Common myeloid progenitor, CD34-positive (primary cell): ENCODE data around the gene SLC2A5.

Experiments
- CTCF ChIA-PET: fragments of 350-600 bp; sonication (Branson Sonifier 250); formaldehyde crosslinking; loops from one replicate; lab custom pipeline; 2021; ENCODE audit warnings: antibody characterized with exemption; lab: Charles Lee
- POLR2A ChIA-PET: fragments of 350-600 bp; sonication (Branson Sonifier 250); formaldehyde crosslinking; loops from one replicate; lab custom pipeline; 2021; ENCODE audit warnings: antibody characterized with exemption; lab: Charles Lee
- DNase-seq, 3 donors: peaks; one replicate each; pipeline versions ENCODE4 v3.0.0 to v3.0.0-alpha.2; 2013
- H3K27ac ChIP-seq, 2 experiments: 1 replicate in 1 of 2; 2 replicates in 1 of 2; pipeline ENCODE4 v1.7.0; 2013; ENCODE audit warnings: inconsistent platforms in 2 of 2, low read length in 2 of 2, mild to moderate bottlenecking in 2 of 2, low read depth in 1 of 2, moderate library complexity in 1 of 2; ENCODE audit not compliant: severe bottlenecking in 2 of 2, insufficient read depth in 1 of 2, poor library complexity in 1 of 2
- H3K27me3 ChIP-seq, 5 experiments: replicated peaks in 2 of 5; 1 replicate in 3 of 5; 2 replicates in 2 of 5; pipeline versions ENCODE4 v1.6.1 to v1.7.0; 2013; ENCODE audit warnings: low read length in 4 of 5, mild to moderate bottlenecking in 2 of 5, moderate library complexity in 2 of 5, inconsistent platforms in 1 of 5; ENCODE audit not compliant: insufficient read depth in 5 of 5, control insufficient read depth in 4 of 5
- H3K36me3 ChIP-seq, 4 experiments: 1 replicate in 2 of 4; 2 replicates in 2 of 4; pipeline versions ENCODE4 v1.6.1 to v1.7.0; 2013; ENCODE audit warnings: low read length in 3 of 4, control low read depth in 1 of 4, mild to moderate bottlenecking in 1 of 4; ENCODE audit not compliant: control insufficient read depth in 4 of 4, insufficient read depth in 4 of 4
- H3K4me1 ChIP-seq, 4 experiments: 1 replicate in 3 of 4; 2 replicates in 1 of 4; pipeline versions ENCODE4 v1.6.1 to v1.7.1; 2013; ENCODE audit warnings: low read length in 3 of 4, mild to moderate bottlenecking in 3 of 4, control low read depth in 1 of 4, inconsistent platforms in 1 of 4, moderate library complexity in 1 of 4; ENCODE audit not compliant: control insufficient read depth in 4 of 4, insufficient read depth in 4 of 4; ENCODE audit errors: control extremely low read depth in 1 of 4
- H3K4me3 ChIP-seq, 7 experiments: 1 replicate in 4 of 7; 2 replicates in 3 of 7; pipeline versions ENCODE4 v1.5.1 to v1.7.0; 2013; ENCODE audit warnings: mild to moderate bottlenecking in 7 of 7, low read length in 6 of 7, moderate library complexity in 6 of 7, inconsistent platforms in 2 of 7, low read depth in 2 of 7, control low read depth in 1 of 7; ENCODE audit not compliant: insufficient read depth in 4 of 7, control insufficient read depth in 1 of 7; ENCODE audit errors: extremely low read depth in 1 of 7
- H3K9me3 ChIP-seq, 5 experiments: 1 replicate in 4 of 5; 2 replicates in 1 of 5; pipeline versions ENCODE4 v1.6.1 to v1.7.1; 2013; ENCODE audit warnings: low read length in 4 of 5, mild to moderate bottlenecking in 2 of 5, inconsistent platforms in 1 of 5, low read depth in 1 of 5, moderate library complexity in 1 of 5; ENCODE audit not compliant: control insufficient read depth in 4 of 5, insufficient read depth in 2 of 5; ENCODE audit errors: control extremely low read depth in 1 of 5
- WGBS: methylation state at CpG from one replicate; pipeline ENCODE4 v1.1.5; 2013; ENCODE audit not compliant: insufficient coverage; 5-methylcytosine and 5-hydroxymethylcytosine counted together

SLC2A5 gene

GRCh38 chr1:9111357-9111691 lies 41.9 kb upstream of the SLC2A5 start:
- Histone ChIP-seq H3K4me1 (peaks cover 0 to 5% (median 0%) of the 10 kb centered on the region in 4 experiments), H3K9me3 (no peaks in the 10 kb centered on the region), H3K4me3 (no peak overlapping the region), H3K36me3 (no peaks in the 10 kb centered on the region), H3K27me3 (no peaks in the 10 kb centered on the region), H3K27ac (no peak overlapping the region)
- CTCF ChIA-PET = interaction anchor here (0.7 to 17.0 kb wide), 19 partner anchors 10 to 384 kb away, joined by 3 to 190 read pairs (median 4); no protein-coding TSS in a partner anchor
- POLR2A ChIA-PET = interaction anchor here (0.5 to 0.8 kb wide), 3 partner anchors 29 to 184 kb away, joined by 3 to 5 read pairs (median 3); no protein-coding TSS in a partner anchor
- WGBS = 96% methylated on average over 13 of the region's 13 CpGs
- DNase-seq = no peak

- Histone ChIP-seq H3K27ac (no peak overlapping the region), H3K4me3 (no peak overlapping the region), H3K27me3 (no peaks in the 10 kb centered on the region), H3K4me1 (peaks cover 0 to 5% (median 0%) of the 10 kb centered on the region in 4 experiments), H3K36me3 (no peaks in the 10 kb centered on the region), H3K9me3 (no peaks in the 10 kb centered on the region)
- POLR2A ChIA-PET = interaction anchor here (0.5 to 0.7 kb wide), 2 partner anchors 122 to 181 kb away, joined by 3 read pairs; no protein-coding TSS in a partner anchor
- peak; percentile 89 to 94 (median 91) for DNase-seq
- 44% methylated on average over 17 of the region's 18 CpGs for WGBS
- CTCF ChIA-PET = interaction anchor here (0.6 to 17.0 kb wide), 27 partner anchors 9 to 479 kb away, joined by 3 to 190 read pairs (median 4); no protein-coding TSS in a partner anchor
Observed at GRCh38 chr1:9110669-9111356, 41.4 kb upstream of the SLC2A5 start.

DNA sequence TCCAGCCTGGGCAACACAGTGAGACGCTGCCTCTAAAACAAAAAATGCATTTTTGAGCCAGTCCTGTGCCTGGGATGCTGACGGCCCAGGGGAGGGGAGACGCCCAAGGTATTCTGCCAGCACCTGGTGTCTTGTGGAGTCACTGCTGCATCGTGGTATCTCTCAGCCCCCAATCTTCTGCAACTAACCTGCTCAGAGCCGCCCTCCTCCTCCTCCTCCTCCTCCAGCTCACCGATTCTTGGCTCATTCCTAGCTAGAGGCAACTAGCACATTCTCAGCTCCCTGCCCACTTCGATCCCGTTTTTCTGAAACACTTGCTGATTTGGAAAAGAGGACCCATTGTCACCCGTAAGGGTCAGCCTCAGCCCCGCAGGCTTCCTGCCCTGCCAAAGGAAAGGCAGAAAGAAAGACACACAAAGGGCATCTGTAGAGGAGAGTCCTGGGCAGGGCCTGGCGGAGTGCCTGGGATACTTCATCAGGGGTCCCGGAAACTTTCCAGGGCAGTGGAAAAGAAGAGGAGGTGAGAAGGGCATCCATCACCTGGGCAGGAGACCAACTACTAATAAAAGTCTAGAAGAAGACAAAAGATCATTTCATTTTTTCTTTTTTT lies 38.7 kb upstream of the SLC2A5 start:
- H3K27me3 ChIP-seq = no peaks in the 10 kb centered on the region
- H3K36me3 ChIP-seq = peaks cover 0 to 8% (median 3%) of the 10 kb centered on the region in 4 experiments
- no peaks in the 10 kb centered on the region for H3K9me3 ChIP-seq
- peaks cover 0 to 3% (median 0%) of the 10 kb centered on the region in 4 experiments for H3K4me1 ChIP-seq
- WGBS = 100% methylated on average over 10 of the region's 12 CpGs
- ChIA-PET CTCF (interaction anchor here (0.6 to 17.0 kb wide), 9 partner anchors 8 to 411 kb away, joined by 3 to 190 read pairs (median 3); no protein-coding TSS in a partner anchor), POLR2A (no interaction called here)
- H3K4me3 ChIP-seq = no peak overlapping the region
- no peak for DNase-seq
- no peak overlapping the region for H3K27ac ChIP-seq

DNA sequence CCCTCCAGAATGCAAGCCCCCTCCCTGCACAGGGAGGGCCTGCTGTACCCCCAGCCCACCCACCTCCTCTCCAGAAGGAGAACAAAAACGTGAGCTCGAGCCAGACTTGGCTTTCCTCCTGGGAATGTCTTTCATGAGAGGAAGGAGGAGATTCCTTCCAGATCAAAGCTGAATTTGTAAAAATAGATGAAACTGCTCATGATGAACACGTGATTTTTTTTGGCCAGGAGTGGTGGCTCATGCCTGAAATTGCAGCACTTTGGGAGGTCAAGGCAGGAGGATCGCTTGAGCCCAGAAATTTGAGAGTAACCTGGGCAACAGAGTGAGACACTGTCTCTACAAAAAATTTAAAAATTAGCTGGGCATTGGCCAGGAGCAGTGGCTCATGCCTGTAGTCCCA lies 37.7 kb upstream of the SLC2A5 start:
- Histone ChIP-seq H3K4me3 (no peak overlapping the region), H3K36me3 (peaks cover 0 to 8% (median 3%) of the 10 kb centered on the region in 4 experiments), H3K9me3 (no peaks in the 10 kb centered on the region), H3K27me3 (no peaks in the 10 kb centered on the region), H3K27ac (no peak overlapping the region), H3K4me1 (peaks cover 0 to 3% (median 0%) of the 10 kb centered on the region in 4 experiments)
- 94% methylated on average over 3 of the region's 4 CpGs for WGBS
- ChIA-PET CTCF (interaction anchor here (0.6 to 17.0 kb wide), 2 partner anchors 21 to 98 kb away, joined by 3 to 190 read pairs; no protein-coding TSS in a partner anchor), POLR2A (interaction anchor here (0.6 kb wide), 1 partner anchor 182 kb away, joined by 3 read pairs; no protein-coding TSS in a partner anchor)
- no peak for DNase-seq

DNA sequence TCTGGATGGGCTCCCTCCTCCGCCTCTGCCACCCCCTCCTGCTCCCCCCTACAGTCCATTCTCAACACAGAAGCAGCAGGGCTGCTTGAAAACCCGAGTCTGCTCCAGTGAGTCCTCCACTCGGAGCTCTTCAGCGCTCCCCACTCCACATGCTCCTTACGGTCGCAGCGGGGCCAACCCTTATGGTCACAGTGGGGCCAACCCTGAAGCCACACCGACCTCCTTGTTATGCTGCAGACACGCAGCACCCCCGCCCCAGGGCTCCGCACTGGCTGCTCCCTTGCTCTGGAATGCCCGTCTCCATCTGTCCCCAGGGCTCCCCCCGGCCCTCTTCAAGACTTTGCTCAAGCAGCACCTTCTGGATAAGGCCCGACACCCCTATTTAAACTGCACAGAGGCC lies 36.9 kb upstream of the SLC2A5 start:
- Histone ChIP-seq H3K9me3 (no peaks in the 10 kb centered on the region), H3K27me3 (no peaks in the 10 kb centered on the region), H3K27ac (no peak overlapping the region), H3K4me1 (peaks cover 0 to 3% (median 0%) of the 10 kb centered on the region in 4 experiments), H3K36me3 (peaks cover 0 to 8% (median 3%) of the 10 kb centered on the region in 4 experiments), H3K4me3 (no peak overlapping the region)
- CTCF ChIA-PET = interaction anchor here (17.0 kb wide), 1 partner anchor 97 kb away, joined by 190 read pairs; no protein-coding TSS in a partner anchor
- WGBS = 96% methylated on average over 12 of the region's 14 CpGs
- no peak for DNase-seq
- POLR2A ChIA-PET = no interaction called here

- H3K27ac ChIP-seq = no peak overlapping the region
- 95% methylated on average over 21 of the region's 22 CpGs for WGBS
- ChIA-PET POLR2A (interaction anchor here (0.6 kb wide), 1 partner anchor 94 kb away, joined by 3 read pairs; no protein-coding TSS in a partner anchor), CTCF (interaction anchor here (1.0 to 17.0 kb wide), 4 partner anchors 24 to 96 kb away, joined by 3 to 190 read pairs (median 4); partner anchors contain the start of gene GPR157)
- H3K27me3 ChIP-seq = no peaks in the 10 kb centered on the region
- H3K9me3 ChIP-seq = no peaks in the 10 kb centered on the region
- H3K36me3 ChIP-seq = peaks cover 0 to 8% (median 3%) of the 10 kb centered on the region in 4 experiments
- no peaks in the 10 kb centered on the region for H3K4me1 ChIP-seq
- DNase-seq = no peak
- H3K4me3 ChIP-seq = no peak overlapping the region
Observed at GRCh38 chr1:9105336-9105867, 36.0 kb upstream of the SLC2A5 start.
